GM12878 (cell line): ENCODE measurements around the gene IRS2. TPM values are rescaled to one million over a fixed set of nuclear protein-coding genes. Genes with fewer than 3 reads are reported as not detected.

Source experiments
- ATAC-seq: fragments of 200-7000 bp; cut with Tn5 transposase; 3 replicates; pipeline ENCODE4 v1.9.1; 2020; ENCODE audit warnings: mild to moderate bottlenecking, moderate library complexity
- BruUV-seq: library from RNA; stranded (reverse); fragments of 400-500 nt; replicated peaks from 2 replicates; lab custom pipeline; 2021; lab: Mats Ljungman, UMichigan
- CTCF ChIA-PET: fragments of 300-600 bp; sonication (Branson Sonifier 250); formaldehyde crosslinking; extraction: SDS; loops from one replicate; lab custom pipeline; 2021; ENCODE audit warnings: inconsistent platforms; lab: Yijun Ruan, JAX
- POLR2A ChIA-PET: fragments of 350-600 bp; formaldehyde crosslinking; extraction: SDS; loops from one replicate; lab custom pipeline; 2021; ENCODE audit warnings: inconsistent platforms; lab: Charles Lee
- RAD21 ChIA-PET: fragments of 300-600 bp; sonication (Branson Sonifier 250); formaldehyde crosslinking; loops from one replicate; lab custom pipeline; 2023; ENCODE audit warnings: antibody characterized with exemption; ENCODE audit not compliant: unreplicated experiment; lab: Charles Lee
- SMC1A ChIA-PET: fragments of 300-600 bp; sonication (Branson Sonifier 250); formaldehyde crosslinking; loops from one replicate; lab custom pipeline; 2023; ENCODE audit not compliant: unreplicated experiment, uncharacterized antibody; lab: Charles Lee
- DNase-seq: peaks from one replicate; pipeline ENCODE4 v3.0.0-alpha.2; 2011; ENCODE audit warnings: low read depth, low spot score
- FAIRE-seq: peaks from 3 replicates; lab custom pipeline; 2011; peaks lifted over from hg19 to GRCh38; lab: Jason Lieb, UNC
- H2AFZ ChIP-seq: 2 replicates; pipeline ENCODE4 v1.6.0; 2011; ENCODE audit warnings: low read depth, low read length, control low read depth; ENCODE audit not compliant: control insufficient read depth
- H3K27ac ChIP-seq: 2 replicates; pipeline ENCODE4 v1.5.1; 2011; ENCODE audit warnings: control low read depth; ENCODE audit not compliant: control insufficient read depth, insufficient read depth
- H3K27me3 ChIP-seq, 2 experiments: replicated peaks in 1 of 2; 2 replicates each; pipeline versions ENCODE4 v1.6.0 to v1.6.1; 2011; ENCODE audit warnings: low read length in 1 of 2; ENCODE audit not compliant: control insufficient read depth in 2 of 2, insufficient read depth in 2 of 2
- H3K36me3 ChIP-seq, 2 experiments: 2 replicates each; pipeline ENCODE4 v1.5.1; 2011; ENCODE audit warnings: low read length in 1 of 2; ENCODE audit not compliant: control insufficient read depth in 2 of 2, insufficient read depth in 2 of 2
- H3K4me1 ChIP-seq: 2 replicates; pipeline ENCODE4 v1.6.1; 2011; ENCODE audit warnings: mild to moderate bottlenecking, low read length, moderate library complexity, mixed read lengths; ENCODE audit not compliant: control insufficient read depth, insufficient read depth
- H3K4me2 ChIP-seq: 2 replicates; pipeline ENCODE4 v1.6.0; 2011; ENCODE audit warnings: control low read depth; ENCODE audit not compliant: control insufficient read depth, insufficient read depth
- H3K4me3 ChIP-seq: fragments of 200-600 bp; sonication (generic); 2 replicates; pipeline ENCODE4 v1.5.1; 2016
- H3K79me2 ChIP-seq: 2 replicates; pipeline ENCODE4 v1.6.0; 2011; ENCODE audit warnings: low read length; ENCODE audit not compliant: control insufficient read depth, insufficient read depth
- H3K9ac ChIP-seq: 2 replicates; pipeline ENCODE4 v1.8.0; 2011; ENCODE audit warnings: low read length, control low read depth, mixed read lengths; ENCODE audit not compliant: control insufficient read depth, insufficient read depth
- H3K9me3 ChIP-seq: replicated peaks from 3 replicates; pipeline ENCODE4 v1.5.1; 2011; ENCODE audit warnings: mild to moderate bottlenecking, low read length; ENCODE audit not compliant: control insufficient read depth, insufficient read depth
- H4K20me1 ChIP-seq: 2 replicates; pipeline ENCODE4 v1.6.0; 2011; ENCODE audit not compliant: control insufficient read depth, insufficient read depth
- FOXK2 ChIP-seq: fragments of 450-650 bp; IDR thresholded peaks from 2 replicates; pipeline ENCODE4 v1.6.1; 2017; ENCODE audit warnings: mild to moderate bottlenecking, moderate library complexity
- JUNB ChIP-seq: IDR thresholded peaks from 2 replicates; pipeline ENCODE4 v1.6.1; 2016; ENCODE audit warnings: antibody characterized with exemption, mild to moderate bottlenecking
- NFYA ChIP-seq: IDR thresholded peaks from 2 replicates; pipeline ENCODE4 v1.6.1; 2011; ENCODE audit warnings: low read depth, mild to moderate bottlenecking, low read length, improper control_type of control experiment, borderline replicate concordance
- ZNF622 ChIP-seq: fragments of 450-650 bp; IDR thresholded peaks from 2 replicates; pipeline ENCODE4 v1.6.1; 2017; ENCODE audit warnings: mild to moderate bottlenecking, inconsistent platforms
- WGBS: methylation state at CpG from one replicate; pipeline ENCODE4 v1.1.6; 2016; ENCODE audit warnings: low lambda C conversion rate; ENCODE audit not compliant: insufficient replicate concordance, insufficient coverage; ENCODE audit errors: missing lambda C conversion rate; 5-methylcytosine and 5-hydroxymethylcytosine counted together
- in situ Hi-C: fragments of 300-500 bp; cut with MboI; formaldehyde crosslinking; loops from 9 replicates; pipeline ENCODE4 v1.14.3; 2018; ENCODE audit warnings: mixed read lengths
- intact Hi-C: fragments of 100-400 bp; cut with micrococcal nuclease; formaldehyde crosslinking; loops from one replicate; pipeline ENCODE4 v1.14.2; 2022; ENCODE audit not compliant: unreplicated experiment
- polyA plus RNA-seq, 11 experiments: library from polyadenylated mRNA; depleted of rRNA in 4 of 11; unstranded in 6 of 11; stranded (reverse) in 5 of 11; fragments of >200 nt; fragmentation: Nextera tagmentation in 4 of 11; fragmentation: Illumina TruSeq in 1 of 11; extraction: Ambion mirVana in 4 of 11; extraction: Trizol in 1 of 11; gene quantifications; 1 replicate in 1 of 11; 2 replicates in 10 of 11; pipeline versions ENCODE4 v1.2.1 to v1.2.3, GENCODE V29; 2011 to 2016; ENCODE audit warnings: inconsistent platforms in 2 of 11, missing spikeins in 2 of 11, low read depth in 1 of 11
- total RNA-seq, 4 experiments: library from RNA; depleted of rRNA in 3 of 4; stranded (reverse); fragments of >200 nt in 3 of 4; fragmentation: Illumina TruSeq in 1 of 4; extraction: Trizol in 1 of 4; gene quantifications; 2 replicates each; pipeline versions ENCODE4 v1.2.1 to v1.2.3, GENCODE V29; 2013 to 2021
- TF ChIP-seq, protein P1 (sequence below): IDR thresholded peaks from 2 replicates; pipeline ENCODE4 v1.6.1; 2012; ENCODE audit warnings: mild to moderate bottlenecking, low read depth, low read length
- TF ChIP-seq, protein P2 (sequence below): fragments of 450-650 bp; IDR thresholded peaks from 2 replicates; pipeline ENCODE4 v1.6.1; 2017; ENCODE audit warnings: borderline replicate concordance
- TF ChIP-seq, protein P3 (sequence below): IDR thresholded peaks from 2 replicates; pipeline ENCODE4 v1.6.1; 2011; ENCODE audit warnings: borderline replicate concordance, low read depth, mild to moderate bottlenecking, moderate library complexity, mixed read lengths, low read length; ENCODE audit not compliant: insufficient read depth; ENCODE audit errors: extremely low read length
- TF ChIP-seq, protein P4 (sequence below): fragments of 450-650 bp; formaldehyde crosslinking; IDR thresholded peaks from 2 replicates; pipeline ENCODE4 v1.5.0; 2022; ENCODE audit warnings: mild to moderate bottlenecking, missing genetic modification characterization

Gene IRS2
- total and polyA plus RNA-seq, 10 of the 15 experiments (the other 5 are each of a cell fraction or from before 2014, with no cell fraction given) = 0.01 to 0.31 (median 0.07) TPM; not detected in 6

DNA sequence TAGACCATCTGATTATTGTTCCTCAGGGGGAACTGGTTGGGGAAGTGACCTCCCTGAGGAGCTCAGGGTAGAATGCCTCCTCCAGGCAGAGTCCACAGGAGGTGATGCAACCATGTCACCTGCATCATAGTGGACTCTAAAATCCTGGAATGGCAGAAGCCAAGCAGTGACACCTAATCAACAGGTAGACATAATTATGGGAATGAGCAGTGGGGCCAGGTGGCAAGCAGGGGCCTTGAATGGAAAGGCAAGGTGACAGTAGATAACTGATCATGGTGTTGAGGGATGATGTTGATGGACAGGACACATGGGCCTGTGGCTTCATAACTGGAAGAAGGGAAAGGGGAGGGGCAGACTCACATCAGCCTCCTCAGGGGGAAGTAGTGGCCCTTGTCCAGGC, 27.3 kb upstream of the IRS2 start (continued):
- TF ChIP-seq, protein P1, sequence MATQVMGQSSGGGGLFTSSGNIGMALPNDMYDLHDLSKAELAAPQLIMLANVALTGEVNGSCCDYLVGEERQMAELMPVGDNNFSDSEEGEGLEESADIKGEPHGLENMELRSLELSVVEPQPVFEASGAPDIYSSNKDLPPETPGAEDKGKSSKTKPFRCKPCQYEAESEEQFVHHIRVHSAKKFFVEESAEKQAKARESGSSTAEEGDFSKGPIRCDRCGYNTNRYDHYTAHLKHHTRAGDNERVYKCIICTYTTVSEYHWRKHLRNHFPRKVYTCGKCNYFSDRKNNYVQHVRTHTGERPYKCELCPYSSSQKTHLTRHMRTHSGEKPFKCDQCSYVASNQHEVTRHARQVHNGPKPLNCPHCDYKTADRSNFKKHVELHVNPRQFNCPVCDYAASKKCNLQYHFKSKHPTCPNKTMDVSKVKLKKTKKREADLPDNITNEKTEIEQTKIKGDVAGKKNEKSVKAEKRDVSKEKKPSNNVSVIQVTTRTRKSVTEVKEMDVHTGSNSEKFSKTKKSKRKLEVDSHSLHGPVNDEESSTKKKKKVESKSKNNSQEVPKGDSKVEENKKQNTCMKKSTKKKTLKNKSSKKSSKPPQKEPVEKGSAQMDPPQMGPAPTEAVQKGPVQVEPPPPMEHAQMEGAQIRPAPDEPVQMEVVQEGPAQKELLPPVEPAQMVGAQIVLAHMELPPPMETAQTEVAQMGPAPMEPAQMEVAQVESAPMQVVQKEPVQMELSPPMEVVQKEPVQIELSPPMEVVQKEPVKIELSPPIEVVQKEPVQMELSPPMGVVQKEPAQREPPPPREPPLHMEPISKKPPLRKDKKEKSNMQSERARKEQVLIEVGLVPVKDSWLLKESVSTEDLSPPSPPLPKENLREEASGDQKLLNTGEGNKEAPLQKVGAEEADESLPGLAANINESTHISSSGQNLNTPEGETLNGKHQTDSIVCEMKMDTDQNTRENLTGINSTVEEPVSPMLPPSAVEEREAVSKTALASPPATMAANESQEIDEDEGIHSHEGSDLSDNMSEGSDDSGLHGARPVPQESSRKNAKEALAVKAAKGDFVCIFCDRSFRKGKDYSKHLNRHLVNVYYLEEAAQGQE = no peak

DNA sequence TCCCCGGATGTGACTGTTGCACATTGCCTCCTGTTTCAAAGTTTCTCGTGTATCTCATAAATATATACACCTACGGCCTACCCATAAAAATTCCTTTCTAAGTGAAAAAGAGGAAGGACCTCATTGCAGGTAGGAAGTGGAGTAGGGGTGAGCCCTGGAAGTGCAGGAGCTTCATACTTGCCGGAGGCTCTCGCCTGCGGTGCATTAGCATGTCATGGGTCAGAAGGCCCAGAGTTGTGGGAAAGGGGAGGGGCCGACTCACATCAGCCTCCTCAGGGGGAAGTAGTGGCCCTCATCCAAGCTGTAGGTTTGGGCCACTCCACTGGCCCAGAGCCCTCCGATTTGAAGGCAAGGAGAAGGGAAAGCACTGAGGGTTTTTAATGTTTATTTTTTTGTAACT, 26.0 kb upstream of the IRS2 start:
- 41% methylated on average over 8 of the region's 8 CpGs for WGBS
- no peaks in the 10 kb centered on the region for H3K36me3 ChIP-seq
- no peak overlapping the region for H3K27ac ChIP-seq
- no peaks in the 10 kb centered on the region for H3K4me1 ChIP-seq
- BruUV-seq = no TSS peak
- no peak for DNase-seq
- in situ Hi-C loops = no loop called here
- intact Hi-C loops = no loop called here
- no peak overlapping the region for H3K4me2 ChIP-seq
- H3K9ac ChIP-seq = no peak overlapping the region
- ATAC-seq = no peak
- H2AFZ ChIP-seq = no peak overlapping the region
- no peak overlapping the region for H3K4me3 ChIP-seq
- POLR2A ChIA-PET = no interaction called here
- no peaks in the 10 kb centered on the region for H3K79me2 ChIP-seq
- no peaks in the 10 kb centered on the region for H3K27me3 ChIP-seq
- RAD21 ChIA-PET = interaction anchor here (0.6 kb wide), 1 partner anchor 855 kb away, joined by 4 read pairs; no protein-coding TSS in a partner anchor
- no peaks in the 10 kb centered on the region for H4K20me1 ChIP-seq
- no peaks in the 10 kb centered on the region for H3K9me3 ChIP-seq
- FAIRE-seq = no peak
- SMC1A ChIA-PET = no interaction called here
- CTCF ChIA-PET = no interaction called here
- TF ChIP-seq, protein P2, sequence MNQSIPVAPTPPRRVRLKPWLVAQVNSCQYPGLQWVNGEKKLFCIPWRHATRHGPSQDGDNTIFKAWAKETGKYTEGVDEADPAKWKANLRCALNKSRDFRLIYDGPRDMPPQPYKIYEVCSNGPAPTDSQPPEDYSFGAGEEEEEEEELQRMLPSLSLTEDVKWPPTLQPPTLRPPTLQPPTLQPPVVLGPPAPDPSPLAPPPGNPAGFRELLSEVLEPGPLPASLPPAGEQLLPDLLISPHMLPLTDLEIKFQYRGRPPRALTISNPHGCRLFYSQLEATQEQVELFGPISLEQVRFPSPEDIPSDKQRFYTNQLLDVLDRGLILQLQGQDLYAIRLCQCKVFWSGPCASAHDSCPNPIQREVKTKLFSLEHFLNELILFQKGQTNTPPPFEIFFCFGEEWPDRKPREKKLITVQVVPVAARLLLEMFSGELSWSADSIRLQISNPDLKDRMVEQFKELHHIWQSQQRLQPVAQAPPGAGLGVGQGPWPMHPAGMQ = no peak
- TF ChIP-seq ZNF622 = no peak
- no peak for TF ChIP-seq FOXK2
- TF ChIP-seq, protein P3, sequence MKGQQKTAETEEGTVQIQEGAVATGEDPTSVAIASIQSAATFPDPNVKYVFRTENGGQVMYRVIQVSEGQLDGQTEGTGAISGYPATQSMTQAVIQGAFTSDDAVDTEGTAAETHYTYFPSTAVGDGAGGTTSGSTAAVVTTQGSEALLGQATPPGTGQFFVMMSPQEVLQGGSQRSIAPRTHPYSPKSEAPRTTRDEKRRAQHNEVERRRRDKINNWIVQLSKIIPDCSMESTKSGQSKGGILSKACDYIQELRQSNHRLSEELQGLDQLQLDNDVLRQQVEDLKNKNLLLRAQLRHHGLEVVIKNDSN = no peak
- TF ChIP-seq JUNB = no peak
- no peak for TF ChIP-seq NFYA
- TF ChIP-seq, protein P4, sequence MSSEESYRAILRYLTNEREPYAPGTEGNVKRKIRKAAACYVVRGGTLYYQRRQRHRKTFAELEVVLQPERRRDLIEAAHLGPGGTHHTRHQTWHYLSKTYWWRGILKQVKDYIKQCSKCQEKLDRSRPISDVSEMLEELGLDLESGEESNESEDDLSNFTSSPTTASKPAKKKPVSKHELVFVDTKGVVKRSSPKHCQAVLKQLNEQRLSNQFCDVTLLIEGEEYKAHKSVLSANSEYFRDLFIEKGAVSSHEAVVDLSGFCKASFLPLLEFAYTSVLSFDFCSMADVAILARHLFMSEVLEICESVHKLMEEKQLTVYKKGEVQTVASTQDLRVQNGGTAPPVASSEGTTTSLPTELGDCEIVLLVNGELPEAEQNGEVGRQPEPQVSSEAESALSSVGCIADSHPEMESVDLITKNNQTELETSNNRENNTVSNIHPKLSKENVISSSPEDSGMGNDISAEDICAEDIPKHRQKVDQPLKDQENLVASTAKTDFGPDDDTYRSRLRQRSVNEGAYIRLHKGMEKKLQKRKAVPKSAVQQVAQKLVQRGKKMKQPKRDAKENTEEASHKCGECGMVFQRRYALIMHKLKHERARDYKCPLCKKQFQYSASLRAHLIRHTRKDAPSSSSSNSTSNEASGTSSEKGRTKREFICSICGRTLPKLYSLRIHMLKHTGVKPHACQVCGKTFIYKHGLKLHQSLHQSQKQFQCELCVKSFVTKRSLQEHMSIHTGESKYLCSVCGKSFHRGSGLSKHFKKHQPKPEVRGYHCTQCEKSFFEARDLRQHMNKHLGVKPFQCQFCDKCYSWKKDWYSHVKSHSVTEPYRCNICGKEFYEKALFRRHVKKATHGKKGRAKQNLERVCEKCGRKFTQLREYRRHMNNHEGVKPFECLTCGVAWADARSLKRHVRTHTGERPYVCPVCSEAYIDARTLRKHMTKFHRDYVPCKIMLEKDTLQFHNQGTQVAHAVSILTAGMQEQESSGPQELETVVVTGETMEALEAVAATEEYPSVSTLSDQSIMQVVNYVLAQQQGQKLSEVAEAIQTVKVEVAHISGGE (CRISPR knock-in tag) = no peak
